Right renal pelvis (tissue), 4 donors: Measurements from ENCODE around the gene CAPN1. TPM values are rescaled to one million over a fixed set of nuclear protein-coding genes. Genes with fewer than 3 reads are reported as not detected.
"Not testable (repeated sequence)": the region's sequence is repeated elsewhere in the genome, so short reads cannot be mapped to it uniquely, and the experiment has no call there.

Experiments
- DNase-seq, 4 donors: peaks; one replicate each; pipeline ENCODE4 v3.0.0-alpha.2; 2013; ENCODE audit warnings: low read depth in 4 of 4, low spot score in 3 of 4, missing footprints in 1 of 4
- polyA plus RNA-seq, 4 donors: library from polyadenylated mRNA; unstranded; fragments of 120-200 nt; gene quantifications; one replicate each; pipeline ENCODE4 v1.2.1, GENCODE V29; 2013; ENCODE audit not compliant: insufficient read length in 4 of 4

Gene CAPN1
- polyA plus RNA-seq, 4 donors: 84.3 to 109 (median 97.7) TPM

DNA sequence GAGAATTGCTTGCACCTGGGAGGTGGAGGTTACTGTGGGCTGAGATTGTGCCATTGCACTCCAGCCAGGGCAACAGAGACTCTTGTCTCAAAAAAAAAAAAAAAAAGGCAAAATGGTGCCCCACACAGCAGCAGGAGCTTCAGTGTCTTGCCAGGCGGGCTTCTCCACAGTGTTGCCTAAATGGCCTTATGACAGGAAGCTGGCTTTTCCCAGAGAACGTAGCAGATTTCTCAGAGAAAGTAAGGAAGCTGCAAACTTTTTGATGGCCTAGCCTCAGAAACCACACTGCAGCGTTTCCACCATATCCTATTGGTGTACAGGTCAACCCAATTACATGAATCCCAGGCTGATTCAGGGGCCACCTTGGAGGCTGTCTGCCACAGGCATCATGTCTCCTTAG is 24.4 kb upstream of the CAPN1 start:
- DNase-seq: no peak

DNA sequence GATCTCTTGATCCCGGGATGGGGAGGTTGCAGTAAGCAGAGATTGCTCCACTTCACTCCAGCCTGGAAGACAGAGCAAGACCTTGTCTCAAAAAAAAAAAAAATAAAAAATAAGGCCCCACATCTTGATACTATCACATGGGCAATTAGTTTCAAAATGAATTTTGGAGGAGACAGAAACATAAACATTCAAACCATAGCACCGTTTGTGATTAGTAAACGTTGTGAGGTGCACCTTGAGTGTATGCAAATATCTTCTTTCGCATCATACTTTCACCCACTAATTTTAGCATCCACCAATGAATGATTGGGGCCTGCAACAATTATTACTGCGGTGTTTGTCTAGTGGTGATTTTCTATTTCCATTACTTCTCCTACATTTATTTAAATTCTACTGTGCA is 22.7 kb upstream of the CAPN1 start:
- no peak for DNase-seq

DNA sequence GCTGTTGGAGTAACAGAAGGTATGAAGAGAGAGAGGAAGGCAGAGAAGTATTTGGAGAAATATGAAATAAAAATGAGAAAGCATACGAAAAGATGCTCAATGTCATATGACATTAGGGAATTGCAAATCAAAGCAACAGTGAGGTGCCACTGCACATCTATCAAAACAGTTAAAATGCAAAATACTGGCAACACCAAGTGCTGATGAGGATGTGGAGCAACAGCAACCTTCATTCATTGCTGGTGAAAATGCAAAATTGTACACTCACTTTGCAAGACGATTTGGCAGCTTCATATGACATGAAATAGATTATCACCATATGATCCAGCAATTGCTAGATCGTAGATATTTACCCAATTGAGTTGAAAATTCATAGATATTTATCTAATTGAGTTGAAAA is 21.1 kb upstream of the CAPN1 start:
- DNase-seq: no peak

DNA sequence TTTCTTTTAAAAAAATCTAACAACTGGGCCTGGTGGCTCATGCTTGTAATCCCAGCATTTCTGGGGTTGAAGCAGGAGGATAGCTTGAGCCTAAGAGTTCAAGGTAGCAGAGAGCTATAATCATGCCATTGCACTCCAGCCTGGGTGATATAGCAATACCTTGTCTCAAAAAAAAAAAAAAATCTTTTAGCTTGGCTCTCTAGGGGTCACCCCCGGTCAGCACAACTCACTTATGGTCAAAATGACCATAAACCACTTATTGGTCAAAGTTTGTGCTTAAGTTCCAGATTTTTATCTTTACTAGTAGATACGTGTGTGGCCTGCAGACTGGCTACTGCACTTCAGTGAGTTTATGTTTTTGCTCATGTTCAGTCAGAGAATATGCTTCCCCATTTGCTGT is 18.0 kb upstream of the CAPN1 start:
- DNase-seq: no peak

GRCh38 chr11:65165410-65166317 is 16.1 kb upstream of the CAPN1 start:
- DNase-seq: no peak

DNA sequence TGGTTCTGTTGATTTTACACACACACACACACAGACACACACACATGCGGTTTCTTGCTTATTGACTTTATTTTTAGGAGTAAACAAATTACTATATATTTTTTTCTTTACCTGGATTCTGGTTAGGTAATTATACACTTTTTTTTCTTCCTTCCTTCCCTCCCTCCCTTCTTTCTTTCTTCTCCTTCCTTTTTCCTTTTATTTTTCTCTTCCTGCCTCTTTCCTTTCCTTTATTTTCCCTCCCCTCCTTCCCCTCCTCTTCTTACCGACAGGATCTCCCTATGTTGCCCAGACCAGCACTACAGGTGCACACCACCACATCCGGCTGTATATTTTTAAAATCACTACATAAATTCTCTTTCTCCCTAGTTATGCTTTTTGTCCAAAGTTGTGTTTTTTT is 14.8 kb upstream of the CAPN1 start:
- no peak for DNase-seq

DNA sequence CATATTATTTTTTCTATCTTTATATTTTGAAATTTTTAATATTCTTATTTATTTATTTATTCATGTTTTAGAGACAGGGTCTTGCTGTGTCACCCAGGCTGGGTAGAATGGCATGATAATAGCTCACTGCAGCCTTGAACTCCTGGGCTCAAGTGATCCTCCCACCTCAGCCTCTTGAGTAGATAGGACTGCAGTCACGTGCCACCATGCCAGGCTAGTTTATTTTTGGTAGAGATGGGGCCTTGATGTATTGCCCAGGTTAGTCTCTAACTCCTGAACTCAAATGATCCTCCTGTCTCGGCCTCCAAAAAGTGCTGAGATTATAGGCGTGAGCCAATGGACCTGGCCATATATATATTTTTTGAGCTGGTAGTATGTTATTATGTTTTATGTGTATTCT is 14.1 kb upstream of the CAPN1 start:
- no peak for DNase-seq

DNA sequence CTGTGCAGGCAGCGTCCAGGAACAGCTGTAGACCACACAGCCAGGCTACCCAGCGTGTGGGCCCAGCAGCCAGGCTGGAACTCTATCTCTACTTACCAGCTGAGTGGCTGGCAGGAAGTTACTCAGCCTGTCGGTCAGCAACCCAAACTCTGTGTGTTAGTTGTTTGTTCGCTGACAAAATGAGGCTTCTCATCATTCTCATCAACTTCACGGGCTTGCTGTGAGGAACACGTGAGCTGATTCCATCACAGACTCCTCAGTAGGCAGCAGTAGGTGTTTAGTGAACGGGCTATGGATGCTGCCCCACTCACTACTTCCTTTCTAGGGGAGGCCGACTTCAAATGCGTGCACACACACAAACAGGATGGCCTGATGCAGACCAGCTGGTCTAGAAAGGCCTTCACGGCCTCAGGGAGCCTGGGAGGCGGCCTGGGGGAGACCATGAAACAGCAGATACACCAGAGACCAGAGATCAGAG is 12.5 kb upstream of the CAPN1 start:
- no peak for DNase-seq

DNA sequence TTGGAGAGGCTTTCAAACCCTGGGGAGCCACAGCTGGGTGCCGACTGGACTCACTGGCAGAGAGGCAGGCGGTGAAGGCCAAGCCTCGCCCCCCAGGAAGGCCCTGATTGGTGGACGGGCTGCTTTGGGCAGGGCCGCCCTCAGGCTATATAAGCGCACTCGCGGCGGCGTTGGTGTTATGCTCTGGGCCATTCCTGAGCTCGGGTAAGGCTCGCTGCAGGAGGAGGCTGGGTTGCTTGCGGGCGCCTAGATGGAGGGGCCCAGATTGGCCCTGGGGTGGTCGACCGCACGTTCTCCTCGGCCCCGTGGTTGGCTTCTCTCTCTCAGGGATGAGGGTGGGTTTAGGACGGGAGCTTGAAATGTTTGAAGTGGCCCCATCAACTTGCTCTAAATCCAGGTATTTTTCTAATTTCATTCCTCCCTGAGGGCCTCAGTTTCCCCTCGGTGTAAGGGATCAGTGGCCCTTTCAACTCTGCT is 11.6 kb upstream of the CAPN1 start, which contains the start of gene SPDYC:
SPDYC (plus strand) TSS at position 176 of the 477 bp plus-strand sequence. CDS start 1,125 bp downstream, outside the sequence.
- no peak for DNase-seq

DNA sequence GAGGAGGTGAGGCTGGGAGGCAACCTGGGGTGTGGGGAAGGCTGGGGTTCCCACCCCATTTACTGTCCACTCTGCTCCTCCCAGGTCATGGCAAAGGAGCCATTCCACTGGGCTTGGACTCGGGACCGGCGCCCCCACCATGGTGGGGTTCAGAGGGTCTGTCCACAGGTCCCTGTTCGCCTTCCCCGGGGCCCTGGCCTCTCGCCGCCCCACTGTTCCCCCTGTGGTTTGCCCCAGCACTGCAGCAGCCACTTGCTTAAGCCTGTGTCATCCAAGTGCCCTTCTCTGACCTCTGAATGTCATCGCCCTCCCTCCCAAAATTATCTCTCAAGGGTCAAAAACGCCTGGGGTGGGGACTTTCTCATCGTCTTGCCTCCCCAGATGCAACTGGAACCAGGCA is 9.1 kb upstream of the CAPN1 start:
- DNase-seq: no peak

DNA sequence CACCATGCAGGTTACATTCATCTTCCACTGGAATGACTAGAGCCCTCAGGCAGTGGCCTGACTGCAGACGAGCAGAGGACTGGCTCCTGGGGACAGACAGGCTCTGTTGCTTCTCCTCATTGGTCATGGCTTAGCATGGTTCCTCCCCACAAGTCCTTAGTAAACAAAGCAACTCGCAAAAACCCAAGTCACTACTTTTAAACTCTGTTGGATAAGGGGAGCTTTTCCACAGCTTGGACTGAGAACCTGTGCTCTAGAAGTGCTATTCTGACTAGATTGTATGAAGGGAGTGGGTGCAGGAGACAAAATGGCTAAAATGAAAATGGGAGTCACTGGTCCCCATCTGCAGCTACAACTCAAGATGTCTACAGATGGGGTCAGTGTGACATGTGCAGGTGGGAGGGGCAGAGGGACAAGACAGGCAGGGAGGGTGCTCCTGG is 7.1 kb upstream of the CAPN1 start:
- not testable (repeated sequence) for DNase-seq

GRCh38 chr11:65180877-65181568 is 705 bp upstream of the CAPN1 start:
- peak in 2 of 4 donors; percentile 47 to 58 for DNase-seq

DNA sequence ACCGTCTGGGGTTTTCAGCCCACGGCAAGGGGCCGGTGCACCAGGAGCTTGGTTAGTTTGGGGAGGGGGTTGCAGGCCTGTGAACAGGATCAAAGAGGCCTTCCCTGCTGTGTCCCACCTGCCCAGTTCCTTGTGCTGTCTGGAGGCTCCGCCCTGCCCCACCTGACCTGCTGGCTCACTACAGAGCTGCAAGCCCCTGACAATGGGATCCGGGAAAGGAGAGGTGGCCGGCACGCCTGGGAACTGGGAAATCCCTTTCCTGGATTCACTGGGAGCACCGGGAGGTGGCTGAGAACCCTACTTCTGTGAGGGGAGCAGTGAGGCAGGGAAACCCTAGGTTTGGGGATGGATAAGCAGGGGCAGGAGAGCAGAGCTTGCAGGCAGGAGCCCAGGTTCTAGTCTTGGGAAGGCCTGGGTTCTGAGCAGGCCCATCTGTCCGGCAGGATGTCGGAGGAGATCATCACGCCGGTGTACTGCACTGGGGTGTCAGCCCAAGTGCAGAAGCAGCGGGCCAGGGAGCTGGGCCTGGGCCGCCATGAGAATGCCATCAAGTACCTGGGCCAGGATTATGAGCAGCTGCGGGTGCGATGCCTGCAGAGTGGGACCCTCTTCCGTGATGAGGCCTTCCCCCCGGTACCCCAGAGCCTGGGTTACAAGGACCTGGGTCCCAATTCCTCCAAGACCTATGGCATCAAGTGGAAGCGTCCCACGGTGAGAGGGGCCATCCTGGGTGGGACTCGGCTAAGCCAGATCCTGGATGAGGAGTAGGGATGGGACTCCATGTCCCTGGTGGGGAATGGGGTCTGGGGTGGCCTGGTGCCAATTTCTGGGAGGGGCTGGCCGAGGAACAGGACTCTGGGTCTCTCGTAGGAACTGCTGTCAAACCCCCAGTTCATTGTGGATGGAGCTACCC is 786 bp downstream of the CAPN1 start:
- DNase-seq: no peak

- DNase-seq: no peak
Observed at GRCh38 chr11:65183201-65183891, 1.6 kb downstream of the CAPN1 start.

DNA sequence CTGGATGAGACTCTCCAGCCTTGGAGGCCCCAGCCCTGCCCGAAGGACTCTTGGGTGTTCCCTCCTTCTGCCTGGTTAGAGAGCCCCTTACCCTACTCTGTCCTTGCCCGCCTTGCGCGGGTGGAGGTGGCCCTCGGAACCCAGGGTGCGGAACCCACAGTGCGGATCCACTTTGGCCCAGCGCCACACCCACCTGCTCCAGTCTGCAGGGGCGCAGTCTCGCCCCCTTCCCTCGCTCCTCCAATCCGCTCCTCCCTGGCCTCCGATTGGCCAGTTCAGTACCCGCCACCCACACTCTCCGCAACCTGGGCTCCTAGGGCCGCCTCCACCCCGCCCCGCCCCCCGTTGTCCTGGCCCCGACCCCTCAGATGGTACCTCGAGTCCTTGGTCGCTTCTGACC is 2.4 kb downstream of the CAPN1 start:
- no peak for DNase-seq

DNA sequence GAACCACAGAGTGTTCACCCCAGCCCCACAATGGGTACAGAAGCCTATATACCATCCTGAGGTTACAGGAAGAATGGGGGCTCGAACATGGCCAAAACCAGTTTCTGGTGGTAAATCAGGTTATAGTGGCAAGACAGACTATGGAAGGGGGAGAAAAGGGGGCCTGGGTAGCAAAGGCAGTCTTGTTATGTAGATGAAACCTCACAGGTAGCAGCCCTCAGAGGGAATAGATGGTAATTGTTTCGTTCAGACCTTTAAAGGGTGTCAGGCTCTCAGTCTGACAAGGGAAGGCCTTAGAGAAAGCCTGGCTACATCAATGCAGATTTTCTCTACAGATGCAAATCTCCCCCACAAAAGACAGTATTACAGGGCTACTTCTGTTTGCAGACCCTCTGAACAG is 3.4 kb downstream of the CAPN1 start:
- DNase-seq: no peak

GRCh38 chr11:65185869-65186341 is 4.2 kb downstream of the CAPN1 start:
- no peak for DNase-seq

GRCh38 chr11:65186701-65187100 is 5.0 kb downstream of the CAPN1 start:
- DNase-seq: no peak

GRCh38 chr11:65187146-65187675 is 5.5 kb downstream of the CAPN1 start:
- no peak for DNase-seq
